ENCODE data around the gene STARD9. TPM values are rescaled to one million over a fixed set of nuclear protein-coding genes. Genes with fewer than 3 reads are reported as not detected.

Gene STARD9
- total and polyA plus RNA-seq, 2 experiments from 2014 or later = 1.8 to 6.2 TPM

GRCh38 chr15:42733027-42733426, 157.6 kb downstream of the STARD9 start (continued):
- no peak for TF ChIP-seq ZNF462 (CRISPR knock-in tag; IDR thresholded peaks at IDR 0.05)
- no peak for TF ChIP-seq NANOG (IDR thresholded peaks at IDR 0.05; ENCODE audit: borderline replicate concordance)
- TF ChIP-seq POLR2AphosphoS5 (IDR thresholded peaks at IDR 0.05; ENCODE audit: low read depth) = no peak
- no peak for TF ChIP-seq EZH2 (IDR thresholded peaks at IDR 0.05; ENCODE audit: low read depth, unreplicated experiment)
- TF ChIP-seq STAT1 (IDR thresholded peaks at IDR 0.05; ENCODE audit: unreplicated experiment) = no peak

- 0 out of 2 replicates have a peak, but pooled peaks cover 3% of the 10 kb centered on the region for H3K79me2 ChIP-seq (replicated peaks; ENCODE audit: insufficient read depth)
- H2AFZ ChIP-seq = no peak overlapping the region
- H3K4me2 ChIP-seq = no peak overlapping the region
- TF ChIP-seq EZH2phosphoT487 (IDR thresholded peaks at IDR 0.05; ENCODE audit: unreplicated experiment) (no peak), ETS1 (IDR thresholded peaks at IDR 0.05) (no peak), ZNF114 (CRISPR knock-in tag; IDR thresholded peaks at IDR 0.05) (no peak)
- Mint-ChIP-seq H3K4me1 (peaks cover 23% of the 10 kb centered on the region), H3K9me3 (no peaks in the 10 kb centered on the region), H3K36me3 (ENCODE audit: low read depth) (peaks cover 50% of the 10 kb centered on the region), H3K27ac (no peak overlapping the region), H3K4me3 (no peak overlapping the region), H3K27me3 (ENCODE audit: insufficient read depth, low read depth, poor library complexity) (peaks cover 9% of the 10 kb centered on the region)
- no peak overlapping the region for H3K4me3 ChIP-seq
- DNase-seq (ENCODE audit: low spot score) (no peak), ATAC-seq (no peak)
- peaks cover 19% of the 10 kb centered on the region for H3K36me3 ChIP-seq (ENCODE audit: insufficient read depth)
- no peaks in the 10 kb centered on the region for H3K27me3 ChIP-seq (ENCODE audit: insufficient read depth)
- H4K20me1 ChIP-seq (replicated peaks; ENCODE audit: insufficient read depth) = no peaks in the 10 kb centered on the region; the same call in none of the 2 replicates
- no peaks in the 10 kb centered on the region for H3K9me2 ChIP-seq (ENCODE audit: insufficient read depth)
- H3F3A ChIP-seq (replicated peaks; ENCODE audit: low read depth) = no peaks in the 10 kb centered on the region
- H3K27ac ChIP-seq (ENCODE audit: low read depth) = no peak overlapping the region
- peaks cover 6% of the 10 kb centered on the region; the same call in 1 of the 2 replicates for H3K4me1 ChIP-seq (ENCODE audit: insufficient read depth)
Observed at GRCh38 chr15:42734076-42734672, 158.8 kb downstream of the STARD9 start.

Measured in GM23338 (cell line).